H9 (cell line): ENCODE data around the gene CLIC1. TPM values are rescaled to one million over a fixed set of nuclear protein-coding genes. Genes with fewer than 3 reads are reported as not detected.
A peak's percentile ranks its signal among the peaks of the same experiment; 100 is the strongest.

Experiments used
- DNase-seq: peaks from one replicate; pipeline ENCODE4 v3.0.0-alpha.2; 2017
- H2AFZ ChIP-seq: one replicate; pipeline ENCODE4 v1.6.1; 2013; ENCODE audit warnings: mild to moderate bottlenecking, low read length, control low read depth, moderate library complexity
- H2AK5ac ChIP-seq: 2 replicates; pipeline ENCODE4 v1.6.1; 2013; ENCODE audit warnings: low read length, control low read depth, mixed read lengths; ENCODE audit not compliant: insufficient read length
- H2BK120ac ChIP-seq: one replicate; pipeline ENCODE4 v1.6.1; 2013; ENCODE audit warnings: low read depth, mild to moderate bottlenecking, low read length, control low read depth, inconsistent platforms; ENCODE audit not compliant: poor library complexity, severe bottlenecking
- H2BK12ac ChIP-seq: 2 replicates; pipeline ENCODE4 v1.6.1; 2013; ENCODE audit warnings: low read length, control low read depth, mixed read lengths, low read depth; ENCODE audit not compliant: insufficient read length
- H2BK15ac ChIP-seq: 2 replicates; pipeline ENCODE4 v1.6.1; 2013; ENCODE audit warnings: low read depth, low read length, control low read depth
- H2BK20ac ChIP-seq: one replicate; pipeline ENCODE4 v1.6.1; 2013; ENCODE audit warnings: low read depth, mild to moderate bottlenecking, low read length, control low read depth, inconsistent platforms; ENCODE audit not compliant: poor library complexity, severe bottlenecking
- H2BK5ac ChIP-seq: 2 replicates; pipeline ENCODE4 v1.6.1; 2013; ENCODE audit warnings: low read length, control low read depth, mixed read lengths; ENCODE audit not compliant: insufficient read length
- H3K14ac ChIP-seq: 2 replicates; pipeline ENCODE4 v1.6.1; 2013; ENCODE audit warnings: low read length, control low read depth; ENCODE audit not compliant: insufficient read depth
- H3K18ac ChIP-seq: 2 replicates; pipeline ENCODE4 v1.6.1; 2013; ENCODE audit warnings: low read depth, mild to moderate bottlenecking, mixed read lengths, low read length, control low read depth; ENCODE audit not compliant: insufficient read length
- H3K23ac ChIP-seq: 2 replicates; pipeline ENCODE4 v1.6.1; 2013; ENCODE audit warnings: low read length, control low read depth, mixed read lengths, low read depth; ENCODE audit not compliant: insufficient read length
- H3K23me2 ChIP-seq: 2 replicates; pipeline ENCODE4 v1.6.1; 2013; ENCODE audit warnings: low read depth, mild to moderate bottlenecking, mixed read lengths, low read length, control low read depth; ENCODE audit not compliant: insufficient read length, poor library complexity, severe bottlenecking
- H3K27ac ChIP-seq: 2 replicates; pipeline ENCODE4 v1.5.1; 2013; ENCODE audit warnings: low read length, control low read depth, mixed read lengths, low read depth; ENCODE audit not compliant: insufficient read length
- H3K27me3 ChIP-seq: 2 replicates; pipeline ENCODE4 v1.6.1; 2013; ENCODE audit warnings: low read length, control low read depth, inconsistent platforms; ENCODE audit not compliant: insufficient read depth
- H3K4ac ChIP-seq: 2 replicates; pipeline ENCODE4 v1.6.1; 2013; ENCODE audit warnings: low read depth, mild to moderate bottlenecking, control low read depth, inconsistent platforms, low read length, moderate library complexity
- H3K4me1 ChIP-seq: 2 replicates; pipeline ENCODE4 v1.6.1; 2013; ENCODE audit warnings: low read length, control low read depth, inconsistent platforms; ENCODE audit not compliant: insufficient read depth
- H3K4me2 ChIP-seq: 2 replicates; pipeline ENCODE4 v1.6.1; 2013; ENCODE audit warnings: low read length, control low read depth, mixed read lengths; ENCODE audit not compliant: insufficient read length, insufficient read depth
- H3K56ac ChIP-seq: 2 replicates; pipeline ENCODE4 v1.6.1; 2013; ENCODE audit warnings: low read depth, mild to moderate bottlenecking, mixed read lengths, low read length, control low read depth; ENCODE audit not compliant: insufficient read length
- H3K79me1 ChIP-seq: 2 replicates; pipeline ENCODE4 v1.6.1; 2013; ENCODE audit warnings: low read depth, mild to moderate bottlenecking, moderate library complexity, low read length, control low read depth, inconsistent platforms; ENCODE audit not compliant: insufficient read depth, poor library complexity, severe bottlenecking
- H3K79me2 ChIP-seq: 2 replicates; pipeline ENCODE4 v1.6.1; 2013; ENCODE audit warnings: low read length, control low read depth, inconsistent platforms; ENCODE audit not compliant: insufficient read depth
- H3K9ac ChIP-seq: 2 replicates; pipeline ENCODE4 v1.6.1; 2013; ENCODE audit warnings: low read length, control low read depth, mixed read lengths; ENCODE audit not compliant: insufficient read length; ENCODE audit errors: extremely low read depth
- H3K9me3 ChIP-seq: one replicate; pipeline ENCODE4 v1.6.1; 2013; ENCODE audit warnings: low read depth, low read length, inconsistent platforms; ENCODE audit not compliant: control insufficient read depth
- H3T11ph ChIP-seq: one replicate; pipeline ENCODE4 v1.6.1; 2013; ENCODE audit warnings: mild to moderate bottlenecking, low read length, control low read depth, inconsistent platforms
- H4K20me1 ChIP-seq: one replicate; pipeline ENCODE4 v1.6.1; 2013; ENCODE audit not compliant: control insufficient read depth, insufficient read length, insufficient read depth
- H4K5ac ChIP-seq: 2 replicates; pipeline ENCODE4 v1.6.1; 2013; ENCODE audit warnings: low read depth, mild to moderate bottlenecking, mixed read lengths, low read length, control low read depth; ENCODE audit not compliant: insufficient read length
- H4K8ac ChIP-seq: replicated peaks from 2 replicates; pipeline ENCODE4 v1.6.1; 2013; ENCODE audit warnings: low read length, control low read depth, mixed read lengths, low read depth; ENCODE audit not compliant: insufficient read length
- H4K91ac ChIP-seq: 2 replicates; pipeline ENCODE4 v1.6.1; 2013; ENCODE audit warnings: low read depth, mild to moderate bottlenecking, moderate library complexity, mixed read lengths, low read length, control low read depth; ENCODE audit not compliant: insufficient read length
- H3K27ac Mint-ChIP-seq, 3 experiments: 2 replicates in 2 of 3; 3 replicates in 1 of 3; pipeline ENCODE4 v1.8.0; 2020 to 2021; ENCODE audit warnings: mixed read lengths in 3 of 3, mild to moderate bottlenecking in 1 of 3, moderate library complexity in 1 of 3
- H3K27me3 Mint-ChIP-seq: 2 replicates; pipeline ENCODE4 v1.8.0; 2021; ENCODE audit warnings: low read depth, mild to moderate bottlenecking, moderate library complexity, mixed read lengths
- H3K36me3 Mint-ChIP-seq, 3 experiments: 2 replicates in 2 of 3; 3 replicates in 1 of 3; pipeline ENCODE4 v1.8.0; 2020 to 2021; ENCODE audit warnings: low read depth in 3 of 3, mixed read lengths in 3 of 3; ENCODE audit not compliant: insufficient read depth in 1 of 3
- H3K4me1 Mint-ChIP-seq, 2 experiments: 2 replicates each; pipeline ENCODE4 v1.8.0; 2020; ENCODE audit warnings: mixed read lengths in 2 of 2
- H3K4me3 Mint-ChIP-seq, 2 experiments: 2 replicates in 1 of 2; 3 replicates in 1 of 2; pipeline ENCODE4 v1.8.0; 2020 to 2021; ENCODE audit warnings: mild to moderate bottlenecking in 2 of 2, mixed read lengths in 2 of 2, moderate library complexity in 1 of 2
- H3K9me3 Mint-ChIP-seq, 2 experiments: 2 replicates in 1 of 2; 3 replicates in 1 of 2; pipeline ENCODE4 v1.8.0; 2020; ENCODE audit warnings: mild to moderate bottlenecking in 2 of 2, mixed read lengths in 2 of 2, moderate library complexity in 1 of 2
- WGBS: extraction: QIAGEN DNeasy Blood & Tissue Kit; methylation state at CpG from one replicate; pipeline ENCODE4 v1.1.7; 2013; ENCODE audit warnings: missing lambda C conversion rate, low lambda C conversion rate, mixed read lengths; ENCODE audit not compliant: insufficient read length; ENCODE audit errors: extremely low coverage; 5-methylcytosine and 5-hydroxymethylcytosine counted together
- total RNA-seq: library from RNA; stranded (reverse); gene quantifications from 2 replicates; pipeline ENCODE4 v1.2.1, GENCODE V29; 2021
- TF ChIP-seq, protein P1 (sequence below): fragments of 200-600 bp; sonication (generic); conservative IDR thresholded peaks from 3 replicates; pipeline ENCODE4 v1.8.0; 2021; ENCODE audit warnings: antibody characterized with exemption, mild to moderate bottlenecking

The CLIC1 gene
- total RNA-seq, 1 experiment from 2014 or later, result 265 TPM

DNA sequence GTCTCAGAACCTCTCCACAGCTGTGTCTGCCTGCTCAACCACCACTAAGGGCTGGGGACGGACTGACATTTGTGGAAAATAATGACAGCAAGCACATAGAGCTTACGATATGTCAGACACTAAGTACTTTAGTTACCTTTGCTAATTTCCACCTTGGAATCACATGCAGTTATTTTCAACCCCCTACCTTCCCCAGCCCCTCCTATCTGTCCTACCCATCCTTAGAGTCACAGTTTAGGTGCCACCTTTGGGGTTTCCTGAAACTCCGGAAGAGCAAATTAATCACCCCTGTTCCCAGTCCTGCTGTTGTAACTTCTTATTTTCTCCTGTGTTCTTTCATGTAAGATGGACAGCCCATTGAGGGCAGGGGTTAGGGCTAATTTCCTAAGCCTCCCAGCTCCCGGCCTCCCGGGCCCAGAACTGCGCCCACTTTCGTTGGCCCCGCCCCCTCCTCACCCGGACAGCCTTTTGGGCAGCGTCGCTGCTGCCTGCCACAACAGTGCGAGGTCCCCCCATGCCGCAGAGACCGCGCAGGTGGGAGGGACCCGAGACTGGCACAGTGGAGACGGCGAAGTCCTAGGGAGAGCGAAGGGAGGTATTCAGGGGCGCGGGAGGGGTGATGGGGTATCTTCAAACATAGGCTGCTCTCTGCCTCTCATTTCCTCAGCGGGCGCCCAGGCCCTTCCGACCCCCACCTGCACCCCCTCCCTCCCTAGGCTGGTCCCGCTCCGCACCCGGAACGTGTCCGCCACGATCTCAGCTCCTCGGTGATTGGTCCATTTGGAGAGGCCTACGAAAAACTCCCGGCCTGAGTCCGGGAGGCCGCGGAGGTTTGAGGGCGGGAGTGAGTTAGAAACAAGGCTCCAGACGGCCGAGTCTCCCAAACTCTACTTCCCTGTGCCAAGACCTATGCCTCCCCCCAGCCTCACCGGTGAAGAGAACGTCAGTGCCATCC is 8.3 kb downstream of the CLIC1 start:
- H3K36me3 Mint-ChIP-seq, result peaks cover 27 to 61% (median 55%) of the 10 kb centered on the region in 3 experiments
- no peak overlapping the region for H3K9ac ChIP-seq

More for the DNA sequence above, 8.3 kb downstream of the CLIC1 start:
- H3K79me1 ChIP-seq, result no peaks in the 10 kb centered on the region
- Mint-ChIP-seq H3K4me3 (peak overlapping the region; percentile 83 to 98), H3K4me1 (peaks cover 15 to 20% of the 10 kb centered on the region in 2 experiments), H3K27me3 (no peaks in the 10 kb centered on the region), H3K9me3 (no peaks in the 10 kb centered on the region; a peak in 2 of 5 replicates), H3K27ac (no peak overlapping the region; a peak in 1 of 7 replicates)
- no peak overlapping the region for H2BK5ac ChIP-seq
- no peak overlapping the region for H3T11ph ChIP-seq
- TF ChIP-seq, protein P1, sequence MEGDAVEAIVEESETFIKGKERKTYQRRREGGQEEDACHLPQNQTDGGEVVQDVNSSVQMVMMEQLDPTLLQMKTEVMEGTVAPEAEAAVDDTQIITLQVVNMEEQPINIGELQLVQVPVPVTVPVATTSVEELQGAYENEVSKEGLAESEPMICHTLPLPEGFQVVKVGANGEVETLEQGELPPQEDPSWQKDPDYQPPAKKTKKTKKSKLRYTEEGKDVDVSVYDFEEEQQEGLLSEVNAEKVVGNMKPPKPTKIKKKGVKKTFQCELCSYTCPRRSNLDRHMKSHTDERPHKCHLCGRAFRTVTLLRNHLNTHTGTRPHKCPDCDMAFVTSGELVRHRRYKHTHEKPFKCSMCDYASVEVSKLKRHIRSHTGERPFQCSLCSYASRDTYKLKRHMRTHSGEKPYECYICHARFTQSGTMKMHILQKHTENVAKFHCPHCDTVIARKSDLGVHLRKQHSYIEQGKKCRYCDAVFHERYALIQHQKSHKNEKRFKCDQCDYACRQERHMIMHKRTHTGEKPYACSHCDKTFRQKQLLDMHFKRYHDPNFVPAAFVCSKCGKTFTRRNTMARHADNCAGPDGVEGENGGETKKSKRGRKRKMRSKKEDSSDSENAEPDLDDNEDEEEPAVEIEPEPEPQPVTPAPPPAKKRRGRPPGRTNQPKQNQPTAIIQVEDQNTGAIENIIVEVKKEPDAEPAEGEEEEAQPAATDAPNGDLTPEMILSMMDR, result no peak
- no peak overlapping the region for H2BK20ac ChIP-seq
- no peak overlapping the region for H2BK12ac ChIP-seq
- H3K4me2 ChIP-seq, result no peak overlapping the region
- H4K20me1 ChIP-seq, result no peaks in the 10 kb centered on the region
- no peak overlapping the region for H2AK5ac ChIP-seq
- H3K79me2 ChIP-seq, result no peaks in the 10 kb centered on the region
- H3K23ac ChIP-seq, result no peak overlapping the region
- no peak for DNase-seq
- no peak overlapping the region for H4K8ac ChIP-seq
- no CpG with 5 or more reads among the region's 41 CpGs for WGBS
- no peaks in the 10 kb centered on the region for H3K27me3 ChIP-seq
- H4K5ac ChIP-seq, result no peak overlapping the region
- H2AFZ ChIP-seq, result no peak overlapping the region
- no peak overlapping the region for H3K56ac ChIP-seq
- peaks cover 9% of the 10 kb centered on the region for H3K23me2 ChIP-seq
- no peak overlapping the region for H3K4ac ChIP-seq
- H3K27ac ChIP-seq, result no peak overlapping the region
- no peaks in the 10 kb centered on the region for H3K4me1 ChIP-seq
- H3K9me3 ChIP-seq, result no peaks in the 10 kb centered on the region
- H3K18ac ChIP-seq, result no peak overlapping the region
- no peak overlapping the region for H4K91ac ChIP-seq
- H2BK15ac ChIP-seq, result no peak overlapping the region
- no peak overlapping the region for H3K14ac ChIP-seq
- no peak overlapping the region for H2BK120ac ChIP-seq
